Loucy (cell line): Measurements from ENCODE around the gene PORCN.

Source experiments
- H2AFZ ChIP-seq: fragments of 200-600 bp; sonication (generic); 2 replicates; pipeline ENCODE4 v1.6.0; 2016; ENCODE audit warnings: antibody characterized with exemption, mild to moderate bottlenecking, low read length, moderate library complexity
- H3F3A ChIP-seq: fragments of 200-600 bp; 2 replicates; pipeline ENCODE4 v1.6.0; 2016; ENCODE audit warnings: antibody characterized with exemption, low read depth, mild to moderate bottlenecking
- H3K27me3 ChIP-seq: fragments of 200-600 bp; sonication (generic); 2 replicates; pipeline ENCODE4 v1.6.1; 2014; ENCODE audit warnings: low read length, mild to moderate bottlenecking; ENCODE audit not compliant: insufficient read depth, poor library complexity, severe bottlenecking
- H3K36me3 ChIP-seq: fragments of 200-600 bp; sonication (generic); 2 replicates; pipeline ENCODE4 v1.6.1; 2016; ENCODE audit warnings: low read length; ENCODE audit not compliant: insufficient read depth
- H3K4me1 ChIP-seq: fragments of 200-600 bp; sonication (generic); 2 replicates; pipeline ENCODE4 v1.5.1; 2014; ENCODE audit warnings: low read length, mild to moderate bottlenecking; ENCODE audit not compliant: insufficient read depth, poor library complexity, severe bottlenecking
- H3K4me2 ChIP-seq: fragments of 200-600 bp; sonication (generic); 2 replicates; pipeline ENCODE4 v1.6.0; 2014; ENCODE audit warnings: antibody characterized with exemption, low read length, low read depth, mild to moderate bottlenecking; ENCODE audit not compliant: poor library complexity, severe bottlenecking
- H3K4me3 ChIP-seq: fragments of 200-600 bp; sonication (generic); 2 replicates; pipeline ENCODE4 v1.5.1; 2014; ENCODE audit warnings: low read length, mild to moderate bottlenecking, mixed read lengths; ENCODE audit not compliant: poor library complexity, severe bottlenecking
- H3K79me2 ChIP-seq: fragments of 200-600 bp; sonication (generic); 2 replicates; pipeline ENCODE4 v1.6.1; 2014; ENCODE audit warnings: low read length; ENCODE audit not compliant: insufficient read depth
- H3K9ac ChIP-seq: fragments of 200-600 bp; sonication (generic); 2 replicates; pipeline ENCODE4 v1.6.0; 2014; ENCODE audit warnings: mild to moderate bottlenecking, low read depth, low read length, moderate library complexity; ENCODE audit not compliant: poor library complexity, severe bottlenecking
- H3K9me2 ChIP-seq: fragments of 200-600 bp; sonication (generic); replicated peaks from 2 replicates; pipeline ENCODE4 v1.6.1; 2016; ENCODE audit warnings: low read depth, low read length, mixed read lengths
- H3K9me3 ChIP-seq: fragments of 200-600 bp; sonication (generic); 2 replicates; pipeline ENCODE4 v1.6.1; 2014; ENCODE audit warnings: mild to moderate bottlenecking, antibody characterized with exemption, low read length, low read depth; ENCODE audit not compliant: insufficient read depth
- H4K20me1 ChIP-seq: fragments of 200-600 bp; sonication (generic); 2 replicates; pipeline ENCODE4 v1.6.0; 2014; ENCODE audit warnings: antibody characterized with exemption, low read length, mild to moderate bottlenecking; ENCODE audit not compliant: insufficient read depth, poor library complexity, severe bottlenecking
- EZH2phosphoT487 ChIP-seq: fragments of 200-600 bp; IDR thresholded peaks from 2 replicates; pipeline ENCODE4 v1.6.1; 2018; ENCODE audit warnings: antibody characterized with exemption, mild to moderate bottlenecking, moderate library complexity, borderline replicate concordance
- TF ChIP-seq, protein P1 (sequence below): fragments of 200-600 bp; sonication (generic); conservative IDR thresholded peaks from 2 replicates; pipeline ENCODE4 v1.5.1; 2014; ENCODE audit warnings: mild to moderate bottlenecking, antibody characterized with exemption, low read length

Gene PORCN

DNA sequence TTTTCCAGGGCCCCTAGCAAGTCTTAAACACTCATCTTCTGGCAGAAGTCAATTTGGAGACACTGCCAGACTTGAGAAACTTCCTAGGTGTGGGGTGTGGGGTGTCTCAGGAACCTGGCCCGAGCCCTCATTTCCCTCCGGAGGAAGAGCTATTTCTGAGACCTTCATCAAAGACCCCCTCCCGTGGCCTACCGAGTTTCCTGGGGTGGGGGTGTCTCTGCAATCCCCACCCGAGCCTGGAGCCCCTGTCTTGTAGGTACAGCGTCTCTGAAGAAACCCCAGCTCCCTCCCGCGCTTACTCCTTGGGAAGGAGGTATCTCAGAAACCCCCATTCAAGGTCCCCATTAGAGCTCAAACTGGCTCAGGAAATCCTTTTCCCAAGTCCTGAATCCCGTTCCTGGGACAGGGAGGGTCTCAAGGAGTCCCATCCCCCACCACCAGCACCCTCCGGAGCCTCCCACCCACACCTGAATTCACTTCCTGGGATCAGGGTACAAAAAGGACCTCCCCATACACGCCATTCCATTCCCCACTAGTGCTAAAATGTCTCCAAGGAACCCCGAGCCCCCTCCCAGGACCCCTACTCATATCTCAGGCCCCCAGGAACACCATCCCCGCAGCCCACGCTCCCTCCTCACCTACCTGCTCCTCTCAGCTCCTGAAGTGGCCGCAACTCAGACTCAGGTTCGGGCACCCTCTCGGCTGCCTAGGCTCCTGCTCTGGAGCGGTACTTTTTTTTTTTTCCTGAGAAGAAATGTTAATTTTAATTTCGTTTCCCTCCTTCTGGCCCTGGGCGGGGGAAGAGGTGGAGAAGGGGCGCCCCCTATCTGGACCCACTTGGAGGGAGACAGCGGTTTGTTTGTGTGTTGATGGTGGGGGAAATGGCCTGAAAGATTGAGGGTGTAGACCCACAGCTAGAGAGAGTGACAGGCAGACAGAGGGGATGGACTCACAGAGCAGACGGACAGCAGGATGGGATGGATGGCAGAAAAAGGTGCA, 39.8 kb upstream of the PORCN start:
- Histone ChIP-seq H3K27me3 (no peaks in the 10 kb centered on the region), H3K4me3 (peak overlapping the region; percentile 95), H3K36me3 (no peaks in the 10 kb centered on the region), H3K4me2 (peak overlapping the region; percentile 82), H3F3A (no peaks in the 10 kb centered on the region), H3K9me3 (no peaks in the 10 kb centered on the region), H2AFZ (peak overlapping the region; percentile 97), H4K20me1 (no peaks in the 10 kb centered on the region), H3K9ac (peak overlapping the region; percentile 91), H3K79me2 (no peaks in the 10 kb centered on the region; the same call in none of the 2 replicates), H3K9me2 (no peaks in the 10 kb centered on the region), H3K4me1 (peaks cover 9% of the 10 kb centered on the region)
- TF ChIP-seq, protein P1, sequence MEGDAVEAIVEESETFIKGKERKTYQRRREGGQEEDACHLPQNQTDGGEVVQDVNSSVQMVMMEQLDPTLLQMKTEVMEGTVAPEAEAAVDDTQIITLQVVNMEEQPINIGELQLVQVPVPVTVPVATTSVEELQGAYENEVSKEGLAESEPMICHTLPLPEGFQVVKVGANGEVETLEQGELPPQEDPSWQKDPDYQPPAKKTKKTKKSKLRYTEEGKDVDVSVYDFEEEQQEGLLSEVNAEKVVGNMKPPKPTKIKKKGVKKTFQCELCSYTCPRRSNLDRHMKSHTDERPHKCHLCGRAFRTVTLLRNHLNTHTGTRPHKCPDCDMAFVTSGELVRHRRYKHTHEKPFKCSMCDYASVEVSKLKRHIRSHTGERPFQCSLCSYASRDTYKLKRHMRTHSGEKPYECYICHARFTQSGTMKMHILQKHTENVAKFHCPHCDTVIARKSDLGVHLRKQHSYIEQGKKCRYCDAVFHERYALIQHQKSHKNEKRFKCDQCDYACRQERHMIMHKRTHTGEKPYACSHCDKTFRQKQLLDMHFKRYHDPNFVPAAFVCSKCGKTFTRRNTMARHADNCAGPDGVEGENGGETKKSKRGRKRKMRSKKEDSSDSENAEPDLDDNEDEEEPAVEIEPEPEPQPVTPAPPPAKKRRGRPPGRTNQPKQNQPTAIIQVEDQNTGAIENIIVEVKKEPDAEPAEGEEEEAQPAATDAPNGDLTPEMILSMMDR = peak; percentile 61
- TF ChIP-seq EZH2phosphoT487 = no peak

GRCh38 chrX:48470110-48470832, 38.5 kb upstream of the PORCN start, which contains the start of gene SLC38A5:
SLC38A5 (minus strand) TSS chrX:48470260; CDS start chrX:48467924, 2,336 bp downstream.
- no peaks in the 10 kb centered on the region for H3K9me3 ChIP-seq
- H3K9me2 ChIP-seq = no peaks in the 10 kb centered on the region
- H3F3A ChIP-seq = no peaks in the 10 kb centered on the region
- H3K4me3 ChIP-seq = peak within 1 kb of the TSS; percentile 95
- no peaks in the 10 kb centered on the region for H3K36me3 ChIP-seq
- H4K20me1 ChIP-seq = no peaks in the 10 kb centered on the region
- H3K4me2 ChIP-seq = peak within 1 kb of the TSS; percentile 82
- H3K4me1 ChIP-seq = peaks cover 12% of the 10 kb centered on the region
- H3K9ac ChIP-seq = peak within 1 kb of the TSS; percentile 91
- H2AFZ ChIP-seq = peak within 1 kb of the TSS; percentile 97
- TF ChIP-seq, protein P1 = no peak
- TF ChIP-seq EZH2phosphoT487 = no peak
- no peaks in the 10 kb centered on the region for H3K27me3 ChIP-seq
- H3K79me2 ChIP-seq = peaks cover 7% of the 10 kb centered on the region

GRCh38 chrX:48470833-48471118, 38.0 kb upstream of the PORCN start:
- no peaks in the 10 kb centered on the region for H3K36me3 ChIP-seq
- no peaks in the 10 kb centered on the region for H4K20me1 ChIP-seq
- no peaks in the 10 kb centered on the region for H3K27me3 ChIP-seq
- H3K4me2 ChIP-seq = no peak overlapping the region
- H3K79me2 ChIP-seq = peaks cover 7% of the 10 kb centered on the region
- no peak overlapping the region for H2AFZ ChIP-seq
- no peaks in the 10 kb centered on the region for H3F3A ChIP-seq
- TF ChIP-seq, protein P1 = no peak
- TF ChIP-seq EZH2phosphoT487 = no peak
- H3K9me3 ChIP-seq = no peaks in the 10 kb centered on the region
- H3K9me2 ChIP-seq = no peaks in the 10 kb centered on the region
- peaks cover 12% of the 10 kb centered on the region for H3K4me1 ChIP-seq
- H3K9ac ChIP-seq = no peak overlapping the region
- H3K4me3 ChIP-seq = no peak overlapping the region
